Transverse colon (tissue), 4 donors: ENCODE measurements around the gene PIAS4.
A peak's percentile ranks its signal among the peaks of the same experiment; 100 is the strongest.

Experiments
- CTCF ChIP-seq, 5 experiments: fragments of 200-600 bp in 3 of 5; fragments of 450-650 bp in 2 of 5; sonication (generic) in 3 of 5; IDR thresholded peaks; 1 replicate in 2 of 5; 2 replicates in 3 of 5; pipeline ENCODE4 v1.5.1; 2016 to 2017; ENCODE audit warnings: antibody characterized with exemption in 5 of 5, inconsistent platforms in 3 of 5, mild to moderate bottlenecking in 2 of 5, moderate library complexity in 1 of 5
- EP300 ChIP-seq: sonication (generic); formaldehyde crosslinking; IDR thresholded peaks from one replicate; pipeline ENCODE4 v1.6.1; 2017; ENCODE audit warnings: antibody characterized with exemption, low read depth
- POLR2A ChIP-seq: fragments of 450-650 bp; IDR thresholded peaks from one replicate; pipeline ENCODE4 v1.6.1; 2016; ENCODE audit warnings: antibody characterized with exemption, mild to moderate bottlenecking, moderate library complexity
- POLR2AphosphoS5 ChIP-seq, 3 donors: sonication (generic); formaldehyde crosslinking; IDR thresholded peaks; one replicate each; pipeline ENCODE4 v1.6.1; 2016; ENCODE audit warnings: antibody characterized with exemption in 3 of 3

GRCh38 chr19:3968556-3969434 is 38.7 kb upstream of the PIAS4 start:
- TF ChIP-seq CTCF (IDR thresholded peaks at IDR 0.05) (no peak), POLR2A (no peak), POLR2AphosphoS5 (IDR thresholded peaks at IDR 0.05) (peak; percentile 74 to 77 (median 74)), EP300 (peak; percentile 81)
